Epithelial cell of esophagus (primary cell): ENCODE results near the gene C1QTNF5.

ENCODE experiments used
- DNase-seq: peaks from one replicate; pipeline ENCODE4 v3.0.0; 2010; ENCODE audit warnings: low read depth
- H3K4me3 ChIP-seq: 2 replicates; pipeline ENCODE4 v1.5.1; 2011; ENCODE audit warnings: mild to moderate bottlenecking, low read length, control low read depth
- CTCF ChIP-seq: IDR thresholded peaks from 2 replicates; pipeline ENCODE4 v1.5.1; 2011; ENCODE audit warnings: low read depth, mild to moderate bottlenecking, low read length, control low read depth, inconsistent platforms; ENCODE audit not compliant: insufficient read depth; ENCODE audit errors: missing control alignments

The C1QTNF5 gene

GRCh38 chr11:119359365-119360214 lies 18.9 kb upstream of the C1QTNF5 start:
- no peak overlapping the region for H3K4me3 ChIP-seq
- no peak for TF ChIP-seq CTCF
- DNase-seq: peak; percentile 80

- no peak overlapping the region for H3K4me3 ChIP-seq
- TF ChIP-seq CTCF: no peak
- no peak for DNase-seq
Observed at GRCh38 chr11:119357074-119357473, 16.4 kb upstream of the C1QTNF5 start.

GRCh38 chr11:119356349-119357031 lies 15.8 kb upstream of the C1QTNF5 start:
- TF ChIP-seq CTCF: peak; percentile 65
- H3K4me3 ChIP-seq: peak overlapping the region; percentile 43
- peak; percentile 77 for DNase-seq

- peak; percentile 57 for DNase-seq
- H3K4me3 ChIP-seq: no peak overlapping the region
- no peak for TF ChIP-seq CTCF
Observed at GRCh38 chr11:119355091-119355843, 14.6 kb upstream of the C1QTNF5 start.

- no peak for TF ChIP-seq CTCF
- DNase-seq: no peak
- no peak overlapping the region for H3K4me3 ChIP-seq
Observed at GRCh38 chr11:119352857-119353260, 12.2 kb upstream of the C1QTNF5 start.

- no peak for TF ChIP-seq CTCF
- DNase-seq: no peak
- H3K4me3 ChIP-seq: no peak overlapping the region
Observed at GRCh38 chr11:119351232-119351631, 10.5 kb upstream of the C1QTNF5 start.
